GM12891 (cell line): ENCODE data around the gene RMRP.

ENCODE experiments used
- SPI1 ChIP-seq: IDR thresholded peaks from 2 replicates; pipeline ENCODE4 v1.6.1; 2011; ENCODE audit warnings: low read depth, low read length, control low read depth
- TAF1 ChIP-seq: IDR thresholded peaks from 2 replicates; pipeline ENCODE4 v1.6.1; 2011; ENCODE audit warnings: low read depth, low read length, control low read depth

DNA sequence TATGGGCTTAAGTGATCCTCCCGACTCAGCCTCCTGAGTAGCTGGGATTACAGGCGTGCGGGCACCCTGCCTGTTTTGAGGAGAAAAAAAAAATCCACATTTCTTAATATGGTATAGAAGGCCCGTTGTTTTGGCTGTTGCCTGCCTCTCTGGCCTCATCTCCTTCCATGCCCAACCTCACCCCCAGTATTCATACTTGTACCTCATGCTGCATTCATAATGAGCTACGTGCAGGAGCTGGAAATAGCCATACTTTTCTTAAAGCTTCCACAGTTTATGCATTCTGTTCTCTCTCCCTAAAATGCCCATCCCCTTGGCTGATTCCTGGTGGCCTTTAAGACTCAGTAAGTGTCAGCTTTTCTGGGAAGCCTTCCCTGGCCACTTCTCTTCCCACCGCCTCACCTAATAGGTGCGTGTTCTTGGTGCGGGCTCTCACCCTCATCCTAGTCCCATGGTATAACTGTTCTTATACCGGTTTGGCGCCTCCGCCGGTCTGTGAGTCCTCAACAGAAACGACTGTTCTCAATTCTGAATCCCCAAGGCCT, 34.0 kb upstream of the RMRP start:
- TF ChIP-seq TAF1 = no peak
- no peak for TF ChIP-seq SPI1
